CD14-positive monocyte (primary cell): ENCODE data around the gene SPATS2L. TPM values are rescaled to one million over a fixed set of nuclear protein-coding genes. Genes with fewer than 3 reads are reported as not detected.

ENCODE experiments used
- DNase-seq, 3 donors: peaks; one replicate each; pipeline ENCODE4 v3.0.0-alpha.2; 2011 to 2022
- H2AFZ ChIP-seq: 2 replicates; pipeline ENCODE4 v1.6.0; 2012; ENCODE audit warnings: mild to moderate bottlenecking, low read depth, low read length, inconsistent platforms; ENCODE audit not compliant: insufficient read depth, poor library complexity, severe bottlenecking
- H3K27ac ChIP-seq, 2 donors: 1 replicate in 1 of 2; 2 replicates in 1 of 2; pipeline ENCODE4 v1.5.1; 2012 to 2013; ENCODE audit warnings: low read length in 2 of 2, control low read depth in 1 of 2, inconsistent platforms in 1 of 2, low read depth in 1 of 2, mild to moderate bottlenecking in 1 of 2
- H3K27me3 ChIP-seq, 2 donors: one replicate each; pipeline versions ENCODE4 v1.6.0 to v1.6.1; 2011 to 2013; ENCODE audit warnings: low read length in 2 of 2; ENCODE audit not compliant: control insufficient read depth in 2 of 2, insufficient read depth in 2 of 2
- H3K36me3 ChIP-seq, 2 donors: replicated peaks in 1 of 2; 1 replicate in 1 of 2; 2 replicates in 1 of 2; pipeline versions ENCODE4 v1.5.1 to v1.6.1; 2012 to 2013; ENCODE audit warnings: low read length in 2 of 2, control low read depth in 1 of 2, inconsistent platforms in 1 of 2, mild to moderate bottlenecking in 1 of 2; ENCODE audit not compliant: insufficient read depth in 2 of 2, control insufficient read depth in 1 of 2
- H3K4me1 ChIP-seq, 2 donors: 1 replicate in 1 of 2; 2 replicates in 1 of 2; pipeline versions ENCODE4 v1.5.1 to v1.6.1; 2012 to 2013; ENCODE audit warnings: low read length in 2 of 2, control low read depth in 1 of 2, inconsistent platforms in 1 of 2, mild to moderate bottlenecking in 1 of 2, moderate library complexity in 1 of 2; ENCODE audit not compliant: insufficient read depth in 2 of 2, control insufficient read depth in 1 of 2
- H3K4me2 ChIP-seq: replicated peaks from 2 replicates; pipeline ENCODE3; 2012; ENCODE audit warnings: low read length, moderate library complexity, mild to moderate bottlenecking; ENCODE audit not compliant: poor library complexity, severe bottlenecking; ENCODE audit errors: extremely low read depth
- H3K4me3 ChIP-seq, 3 experiments: fragments of 200-600 bp in 1 of 3; sonication (generic) in 1 of 3; replicated peaks in 1 of 3; 1 replicate in 2 of 3; 2 replicates in 1 of 3; pipeline ENCODE4 v1.5.1; 2011 to 2013; ENCODE audit warnings: low read length in 3 of 3, mild to moderate bottlenecking in 3 of 3, control low read depth in 2 of 3, low read depth in 2 of 3, inconsistent platforms in 1 of 3, moderate library complexity in 1 of 3
- H3K79me2 ChIP-seq: 2 replicates; pipeline ENCODE4 v1.6.0; 2012; ENCODE audit warnings: mild to moderate bottlenecking, control low read depth, inconsistent platforms, low read length, moderate library complexity; ENCODE audit not compliant: insufficient read depth
- H3K9ac ChIP-seq: 2 replicates; pipeline ENCODE4 v1.6.0; 2017; ENCODE audit warnings: low read length, mild to moderate bottlenecking; ENCODE audit not compliant: insufficient read depth, poor library complexity, severe bottlenecking
- H3K9me3 ChIP-seq, 2 donors: replicated peaks in 1 of 2; 1 replicate in 1 of 2; 2 replicates in 1 of 2; pipeline versions ENCODE4 v1.5.1 to v1.6.1; 2012 to 2013; ENCODE audit warnings: low read length in 2 of 2, control low read depth in 1 of 2; ENCODE audit not compliant: control insufficient read depth in 1 of 2, insufficient read depth in 1 of 2
- H4K20me1 ChIP-seq: 2 replicates; pipeline ENCODE4 v1.6.0; 2012; ENCODE audit warnings: mild to moderate bottlenecking, low read length, control low read depth, moderate library complexity; ENCODE audit not compliant: insufficient read depth
- H3K27ac Mint-ChIP-seq, 7 donors: one replicate each; pipeline ENCODE4 v1.8.0; 2020; ENCODE audit warnings: mild to moderate bottlenecking in 7 of 7, mixed read lengths in 7 of 7, moderate library complexity in 6 of 7, inconsistent platforms in 2 of 7
- H3K27me3 Mint-ChIP-seq, 3 donors: one replicate each; pipeline ENCODE4 v1.8.0; 2021 to 2022; ENCODE audit warnings: low read depth in 3 of 3, mild to moderate bottlenecking in 3 of 3, mixed read lengths in 3 of 3, moderate library complexity in 3 of 3, inconsistent platforms in 1 of 3
- H3K36me3 Mint-ChIP-seq, 2 donors: one replicate each; pipeline ENCODE4 v1.8.0; 2020; ENCODE audit warnings: mixed read lengths in 2 of 2, inconsistent platforms in 1 of 2, mild to moderate bottlenecking in 1 of 2
- H3K4me1 Mint-ChIP-seq: one replicate; pipeline ENCODE4 v1.8.0; 2020; ENCODE audit warnings: mild to moderate bottlenecking, mixed read lengths
- H3K4me3 Mint-ChIP-seq, 2 donors: one replicate each; pipeline ENCODE4 v1.8.0; 2020; ENCODE audit warnings: mild to moderate bottlenecking in 2 of 2, mixed read lengths in 2 of 2, moderate library complexity in 1 of 2
- H3K9me3 Mint-ChIP-seq, 7 donors: one replicate each; pipeline ENCODE4 v1.8.0; 2020 to 2022; ENCODE audit warnings: mixed read lengths in 7 of 7, mild to moderate bottlenecking in 6 of 7, moderate library complexity in 6 of 7, inconsistent platforms in 2 of 7
- WGBS: methylation state at CpG from one replicate; pipeline ENCODE4 v1.1.5; 2013; ENCODE audit warnings: missing lambda C conversion rate; ENCODE audit not compliant: insufficient coverage; 5-methylcytosine and 5-hydroxymethylcytosine counted together
- intact Hi-C, 2 donors: fragments of 100-400 bp; cut with micrococcal nuclease; formaldehyde crosslinking; loops; one replicate each; pipeline versions ENCODE4 v1.15.0 to v1.15.1; 2023
- polyA plus RNA-seq, 3 donors: library from polyadenylated mRNA; depleted of rRNA in 1 of 3; unstranded in 2 of 3; stranded (reverse) in 1 of 3; fragments of 300-500 nt in 2 of 3; fragments of >200 nt in 1 of 3; fragmentation: Illumina TruSeq in 2 of 3; gene quantifications; 1 replicate in 2 of 3; 2 replicates in 1 of 3; pipeline ENCODE4 v1.2.3, GENCODE V29; 2012 to 2021
- TF ChIP-seq, protein P1 (sequence below): fragments of 200-600 bp; IDR thresholded peaks from one replicate; pipeline ENCODE4 v1.8.0; 2022; ENCODE audit warnings: antibody characterized with exemption, mild to moderate bottlenecking

SPATS2L gene
- polyA plus RNA-seq, 3 donors = 2.7 to 5.2 (median 3.2) TPM

GRCh38 chr2:200288670-200289429 lies 17.6 kb upstream of the SPATS2L start:
- Mint-ChIP-seq H3K9me3 (peaks cover 0 to 7% (median 3%) of the 10 kb centered on the region in 7 donors), H3K4me1 (no peaks in the 10 kb centered on the region), H3K27me3 (peaks cover 0 to 4% (median 2%) of the 10 kb centered on the region in 3 donors), H3K27ac (no peak overlapping the region), H3K36me3 (no peaks in the 10 kb centered on the region), H3K4me3 (no peak overlapping the region)
- no peak for DNase-seq
- no peak overlapping the region for H2AFZ ChIP-seq
- H3K9ac ChIP-seq = no peak overlapping the region
- H4K20me1 ChIP-seq = no peaks in the 10 kb centered on the region
- WGBS = 100% methylated on average over 2 of the region's 5 CpGs
- H3K4me2 ChIP-seq = no peak overlapping the region
- no peaks in the 10 kb centered on the region for H3K36me3 ChIP-seq
- no peaks in the 10 kb centered on the region for H3K4me1 ChIP-seq
- TF ChIP-seq, protein P1, sequence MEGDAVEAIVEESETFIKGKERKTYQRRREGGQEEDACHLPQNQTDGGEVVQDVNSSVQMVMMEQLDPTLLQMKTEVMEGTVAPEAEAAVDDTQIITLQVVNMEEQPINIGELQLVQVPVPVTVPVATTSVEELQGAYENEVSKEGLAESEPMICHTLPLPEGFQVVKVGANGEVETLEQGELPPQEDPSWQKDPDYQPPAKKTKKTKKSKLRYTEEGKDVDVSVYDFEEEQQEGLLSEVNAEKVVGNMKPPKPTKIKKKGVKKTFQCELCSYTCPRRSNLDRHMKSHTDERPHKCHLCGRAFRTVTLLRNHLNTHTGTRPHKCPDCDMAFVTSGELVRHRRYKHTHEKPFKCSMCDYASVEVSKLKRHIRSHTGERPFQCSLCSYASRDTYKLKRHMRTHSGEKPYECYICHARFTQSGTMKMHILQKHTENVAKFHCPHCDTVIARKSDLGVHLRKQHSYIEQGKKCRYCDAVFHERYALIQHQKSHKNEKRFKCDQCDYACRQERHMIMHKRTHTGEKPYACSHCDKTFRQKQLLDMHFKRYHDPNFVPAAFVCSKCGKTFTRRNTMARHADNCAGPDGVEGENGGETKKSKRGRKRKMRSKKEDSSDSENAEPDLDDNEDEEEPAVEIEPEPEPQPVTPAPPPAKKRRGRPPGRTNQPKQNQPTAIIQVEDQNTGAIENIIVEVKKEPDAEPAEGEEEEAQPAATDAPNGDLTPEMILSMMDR = no peak
- H3K4me3 ChIP-seq = no peak overlapping the region
- H3K27me3 ChIP-seq = no peaks in the 10 kb centered on the region
- no peaks in the 10 kb centered on the region for H3K9me3 ChIP-seq
- H3K79me2 ChIP-seq = no peaks in the 10 kb centered on the region
- intact Hi-C loops = no loop called here
- H3K27ac ChIP-seq = no peak overlapping the region

- intact Hi-C loops = no loop called here
- Mint-ChIP-seq H3K9me3 (peaks cover 0 to 8% (median 0%) of the 10 kb centered on the region in 7 donors), H3K4me3 (no peak overlapping the region), H3K4me1 (no peaks in the 10 kb centered on the region), H3K36me3 (no peaks in the 10 kb centered on the region), H3K27ac (no peak overlapping the region), H3K27me3 (peaks cover 1 to 10% (median 2%) of the 10 kb centered on the region in 3 donors)
- Histone ChIP-seq H3K27ac (no peak overlapping the region), H3K4me2 (no peak overlapping the region), H4K20me1 (no peaks in the 10 kb centered on the region), H3K27me3 (no peaks in the 10 kb centered on the region), H3K79me2 (no peaks in the 10 kb centered on the region), H3K9me3 (no peaks in the 10 kb centered on the region), H3K4me1 (no peaks in the 10 kb centered on the region), H3K4me3 (no peak overlapping the region), H3K36me3 (no peaks in the 10 kb centered on the region), H2AFZ (no peak overlapping the region), H3K9ac (no peak overlapping the region)
- 70% methylated on average over 1 of the region's 1 CpG for WGBS
- DNase-seq = no peak
- TF ChIP-seq, protein P1 = no peak
Measured at GRCh38 chr2:200296118-200296517, 10.4 kb upstream of the SPATS2L start.
